T1000 (cell line): ENCODE measurements around the gene MCEMP1.

ENCODE experiments used
- DNase-seq: peaks from one replicate; lab custom pipeline; 2025; ENCODE audit warnings: mixed read lengths; lab: John Stamatoyannopoulos, UW

MCEMP1 gene

GRCh38 chr19:7672522-7672921 is 4.4 kb upstream of the MCEMP1 start:
- no peak for DNase-seq

- DNase-seq, result peak; percentile 13
These were observed 2.6 kb upstream of the MCEMP1 start for GRCh38 chr19:7674010-7675005.

- DNase-seq, result no peak
These were observed 514 bp upstream of the MCEMP1 start for GRCh38 chr19:7676376-7676775.

GRCh38 chr19:7677669-7678311 is 900 bp downstream of the MCEMP1 start:
- DNase-seq, result no peak

GRCh38 chr19:7678971-7679751 is 2.3 kb downstream of the MCEMP1 start:
- DNase-seq, result no peak

- no peak for DNase-seq
These were observed 3.1 kb downstream of the MCEMP1 start for GRCh38 chr19:7679771-7680605.

GRCh38 chr19:7680606-7681339 is 3.9 kb downstream of the MCEMP1 start, which contains the start of gene TRAPPC5:
Gene TRAPPC5, plus strand, starts transcription at chr19:7680833. Its CDS starts 1,421 bp downstream, at chr19:7682254.
- peak; percentile 78 for DNase-seq

- no peak for DNase-seq
These were observed 4.7 kb downstream of the MCEMP1 start for GRCh38 chr19:7681340-7682174.

GRCh38 chr19:7682175-7682855 is 5.4 kb downstream of the MCEMP1 start:
- no peak for DNase-seq

- no peak for DNase-seq
These were observed 8.9 kb downstream of the MCEMP1 start for GRCh38 chr19:7685546-7686445.

GRCh38 chr19:7687177-7687576 is 10.3 kb downstream of the MCEMP1 start:
- no peak for DNase-seq

GRCh38 chr19:7689165-7689564 is 12.3 kb downstream of the MCEMP1 start:
- no peak for DNase-seq

- DNase-seq, result no peak
These were observed 13.9 kb downstream of the MCEMP1 start for GRCh38 chr19:7690779-7691258.

GRCh38 chr19:7691497-7691896 is 14.6 kb downstream of the MCEMP1 start:
- no peak for DNase-seq

- no peak for DNase-seq
These were observed 15.7 kb downstream of the MCEMP1 start for GRCh38 chr19:7692417-7693088.

GRCh38 chr19:7694499-7694898 is 17.6 kb downstream of the MCEMP1 start:
- no peak for DNase-seq

- DNase-seq, result no peak
These were observed 20.9 kb downstream of the MCEMP1 start for GRCh38 chr19:7697721-7698287.
